Stomach (tissue), 9 donors: ENCODE results near the gene YJU2. TPM values are rescaled to one million over a fixed set of nuclear protein-coding genes. Genes with fewer than 3 reads are reported as not detected.

Source experiments
- DNase-seq, 2 donors: peaks; one replicate each; pipeline versions ENCODE4 v3.0.0 to v3.0.0-alpha.2; 2013 to 2019
- H3K27ac ChIP-seq, 5 donors: fragments of 200-600 bp in 4 of 5; sonication (generic) in 4 of 5; one replicate each; pipeline ENCODE4 v1.5.1; 2013 to 2019; ENCODE audit warnings: mild to moderate bottlenecking in 1 of 5, moderate library complexity in 1 of 5
- H3K27me3 ChIP-seq, 3 donors: fragments of 200-600 bp; sonication (generic); one replicate each; pipeline ENCODE4 v1.5.1; 2017 to 2019; ENCODE audit warnings: mixed run types in 1 of 3
- H3K36me3 ChIP-seq, 4 donors: fragments of 200-600 bp; sonication (generic); 1 replicate in 3 of 4; 2 replicates in 1 of 4; pipeline ENCODE4 v1.5.1; 2016 to 2019
- H3K4me1 ChIP-seq, 4 donors: fragments of 200-600 bp; sonication (generic); one replicate each; pipeline ENCODE4 v1.5.1; 2016 to 2019
- H3K4me3 ChIP-seq, 4 donors: fragments of 200-600 bp; sonication (generic) in 3 of 4; one replicate each; pipeline ENCODE4 v1.5.1; 2016 to 2019; ENCODE audit warnings: mild to moderate bottlenecking in 1 of 4
- H3K9me3 ChIP-seq, 4 donors: fragments of 200-600 bp; sonication (generic); one replicate each; pipeline ENCODE4 v1.5.1; 2016 to 2019
- EP300 ChIP-seq: sonication (generic); formaldehyde crosslinking; IDR thresholded peaks from one replicate; pipeline ENCODE4 v1.6.1; 2017; ENCODE audit warnings: antibody characterized with exemption
- POLR2A ChIP-seq, 4 donors: fragments of 450-650 bp; IDR thresholded peaks; one replicate each; pipeline ENCODE4 v1.6.1; 2016; ENCODE audit warnings: antibody characterized with exemption in 4 of 4, control low read depth in 2 of 4, mild to moderate bottlenecking in 1 of 4, moderate library complexity in 1 of 4
- POLR2AphosphoS5 ChIP-seq, 3 donors: sonication (generic); formaldehyde crosslinking; IDR thresholded peaks; one replicate each; pipeline ENCODE4 v1.6.1; 2016; ENCODE audit warnings: antibody characterized with exemption in 3 of 3
- WGBS, 5 donors: extraction: QIAGEN DNeasy Blood & Tissue Kit in 3 of 5; methylation state at CpG; one replicate each; pipeline versions ENCODE4 v1.1.5 to v1.1.7; 2013 to 2018; 5-methylcytosine and 5-hydroxymethylcytosine counted together
- intact Hi-C: fragments of 100-400 bp; cut with DNase I; formaldehyde crosslinking; loops from one replicate; pipeline ENCODE4 v1.15.1; 2023; ENCODE audit warnings: low total_unique reads
- polyA plus RNA-seq, 3 donors: library from polyadenylated mRNA; stranded (reverse); fragments of 200-250 nt; gene quantifications; one replicate each; pipeline ENCODE4 v1.2.3, GENCODE V29; 2013
- total RNA-seq, 5 donors: library from RNA; depleted of rRNA; stranded (reverse); fragments of >200 nt; gene quantifications; one replicate each; pipeline versions ENCODE4 v1.1.0 to v1.2.3, GENCODE V29; 2014 to 2016
- TF ChIP-seq, protein P1 (sequence below), 7 experiments: fragments of 450-650 bp in 4 of 7; fragments of 200-600 bp in 3 of 7; sonication (generic) in 3 of 7; IDR thresholded peaks; one replicate each; pipeline ENCODE4 v1.5.1; 2016 to 2019; ENCODE audit warnings: antibody characterized with exemption in 7 of 7, control low read depth in 2 of 7, mild to moderate bottlenecking in 1 of 7
- donor health status: healthy with polysubstance abuse.
- donor health status: Bipolar disorder and iron deficiency.
- donor health status: healthy.

Gene YJU2
- total and polyA plus RNA-seq, 8 donors: 3.5 to 48.4 (median 23.9) TPM

DNA sequence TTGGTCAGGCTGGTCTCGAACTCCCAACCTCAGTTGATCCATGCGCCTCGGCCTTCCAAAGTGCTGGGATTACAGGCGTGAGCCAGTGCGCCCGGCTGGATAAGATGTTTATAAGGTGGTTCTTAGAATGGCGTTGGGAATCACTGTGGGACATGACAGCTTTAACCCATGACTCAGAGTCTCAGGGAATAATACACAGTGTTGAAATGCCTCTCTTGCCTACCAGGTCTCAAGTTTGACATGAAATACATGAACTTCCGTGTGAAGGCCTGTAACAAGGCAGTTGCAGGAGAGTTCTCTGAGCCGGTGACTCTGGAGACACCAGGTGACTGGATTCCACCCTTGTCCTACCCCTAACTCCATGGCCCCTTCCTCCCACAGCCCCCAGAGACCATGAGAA lies 70.1 kb downstream of the YJU2 start:
- Histone ChIP-seq H3K27ac (no peak overlapping the region), H3K36me3 (no peaks in the 10 kb centered on the region), H3K4me3 (no peak overlapping the region), H3K4me1 (peaks cover 0 to 9% (median 0%) of the 10 kb centered on the region in 4 donors), H3K9me3 (peaks cover 0 to 6% (median 0%) of the 10 kb centered on the region in 4 donors), H3K27me3 (peaks cover 0 to 8% (median 0%) of the 10 kb centered on the region in 3 donors)
- intact Hi-C loops: no loop called here
- TF ChIP-seq, protein P1, sequence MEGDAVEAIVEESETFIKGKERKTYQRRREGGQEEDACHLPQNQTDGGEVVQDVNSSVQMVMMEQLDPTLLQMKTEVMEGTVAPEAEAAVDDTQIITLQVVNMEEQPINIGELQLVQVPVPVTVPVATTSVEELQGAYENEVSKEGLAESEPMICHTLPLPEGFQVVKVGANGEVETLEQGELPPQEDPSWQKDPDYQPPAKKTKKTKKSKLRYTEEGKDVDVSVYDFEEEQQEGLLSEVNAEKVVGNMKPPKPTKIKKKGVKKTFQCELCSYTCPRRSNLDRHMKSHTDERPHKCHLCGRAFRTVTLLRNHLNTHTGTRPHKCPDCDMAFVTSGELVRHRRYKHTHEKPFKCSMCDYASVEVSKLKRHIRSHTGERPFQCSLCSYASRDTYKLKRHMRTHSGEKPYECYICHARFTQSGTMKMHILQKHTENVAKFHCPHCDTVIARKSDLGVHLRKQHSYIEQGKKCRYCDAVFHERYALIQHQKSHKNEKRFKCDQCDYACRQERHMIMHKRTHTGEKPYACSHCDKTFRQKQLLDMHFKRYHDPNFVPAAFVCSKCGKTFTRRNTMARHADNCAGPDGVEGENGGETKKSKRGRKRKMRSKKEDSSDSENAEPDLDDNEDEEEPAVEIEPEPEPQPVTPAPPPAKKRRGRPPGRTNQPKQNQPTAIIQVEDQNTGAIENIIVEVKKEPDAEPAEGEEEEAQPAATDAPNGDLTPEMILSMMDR (IDR thresholded peaks at IDR 0.05): no peak
- TF ChIP-seq EP300 (no peak), POLR2A (IDR thresholded peaks at IDR 0.05) (no peak), POLR2AphosphoS5 (IDR thresholded peaks at IDR 0.05) (no peak)
- DNase-seq: no peak
- WGBS, 5 donors: 81 to 91% (median 87%) methylated on average over 9 of the region's 9 CpGs

DNA sequence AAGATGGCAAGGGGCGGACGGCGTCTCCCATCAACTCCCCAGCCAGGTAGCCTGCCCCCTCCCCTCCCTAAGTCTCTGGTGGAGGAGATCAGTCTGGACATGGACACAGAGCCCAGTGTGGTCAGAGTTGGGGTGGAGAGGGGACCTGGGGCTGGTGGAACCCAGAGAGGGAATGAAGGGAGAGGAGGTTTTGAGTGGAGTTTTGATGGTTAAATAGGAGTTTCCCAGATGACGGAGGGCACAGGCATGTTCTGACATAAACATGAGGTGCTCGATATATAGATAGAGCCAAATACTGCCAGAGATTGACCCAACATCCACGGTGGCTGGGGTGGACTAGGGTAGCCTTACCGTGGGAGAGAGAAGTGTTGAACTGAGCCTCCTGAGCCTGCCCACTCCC lies 71.6 kb downstream of the YJU2 start:
- H3K4me3 ChIP-seq: no peak overlapping the region
- no peak for DNase-seq
- peaks cover 0 to 8% (median 0%) of the 10 kb centered on the region in 3 donors for H3K27me3 ChIP-seq
- intact Hi-C loops: no loop called here
- H3K9me3 ChIP-seq: peaks cover 0 to 11% (median 0%) of the 10 kb centered on the region in 4 donors
- no peaks in the 10 kb centered on the region for H3K36me3 ChIP-seq
- TF ChIP-seq, protein P1 (IDR thresholded peaks at IDR 0.05): no peak
- TF ChIP-seq EP300: no peak
- no peak for TF ChIP-seq POLR2AphosphoS5 (IDR thresholded peaks at IDR 0.05)
- no peak for TF ChIP-seq POLR2A (IDR thresholded peaks at IDR 0.05)
- H3K27ac ChIP-seq: no peak overlapping the region
- 94 to 99% (median 96%) methylated on average over 7 of the region's 7 CpGs for WGBS, 5 donors
- peaks cover 0 to 9% (median 0%) of the 10 kb centered on the region in 4 donors for H3K4me1 ChIP-seq

Other genes with a start within 250 kb of the YJU2 start
- 10 to 100 TPM in 4 of 5 donors, 1 to 10 TPM in 1; 9.3 to 93.6 (median 37.5) TPM for gene PIAS4, start 239.3 kb upstream of the YJU2 start, total RNA-seq
- 10 to 100 TPM in 1 of 3 donors, 1 to 10 TPM in 2; 6.6 to 14.8 (median 9.3) TPM for gene PIAS4, start 239.3 kb upstream of the YJU2 start, polyA plus RNA-seq
- 100 to 1,000 TPM in 2 of 5 donors, 10 to 100 TPM in 3; 11.2 to 274 (median 66.8) TPM for gene ZBTB7A, start 180.2 kb upstream of the YJU2 start, total RNA-seq
- gene ZBTB7A, start 180.2 kb upstream of the YJU2 start, polyA plus RNA-seq: 10 to 100 TPM in 2 of 3 donors, 1 to 10 TPM in 1; 8.0 to 14.4 (median 12.0) TPM
- gene MAP2K2, start 123.0 kb upstream of the YJU2 start, total RNA-seq: 100 to 1,000 TPM in 1 of 5 donors, 10 to 100 TPM in 4; 53.4 to 447 (median 84.3) TPM
- 100 to 1,000 TPM; 137 to 162 (median 147) TPM for gene MAP2K2, start 123.0 kb upstream of the YJU2 start, polyA plus RNA-seq
- 1 to 10 TPM in 2 of 5 donors, not detected in 3; 1.1 to 7.0 TPM for gene CREB3L3, start 93.4 kb upstream of the YJU2 start, total RNA-seq
- gene CREB3L3, start 93.4 kb upstream of the YJU2 start, polyA plus RNA-seq: under 1 TPM; 0.03 to 0.61 (median 0.12) TPM
- 100 to 1,000 TPM in 2 of 5 donors, 10 to 100 TPM in 3; 14.0 to 160 (median 28.0) TPM for gene SIRT6, start 64.5 kb upstream of the YJU2 start, total RNA-seq
- gene SIRT6, start 64.5 kb upstream of the YJU2 start, polyA plus RNA-seq: 10 to 100 TPM; 17.7 to 23.9 (median 19.5) TPM
- gene ANKRD24, start 64.4 kb upstream of the YJU2 start, total RNA-seq: 1 to 10 TPM in 3 of 5 donors, under 1 TPM in 1, not detected in 1; 0.29 to 6.1 (median 3.8) TPM
- gene ANKRD24, start 64.4 kb upstream of the YJU2 start, polyA plus RNA-seq: 1 to 10 TPM; 1.6 to 2.3 (median 1.8) TPM
- gene EBI3, start 17.6 kb upstream of the YJU2 start, total RNA-seq: under 1 TPM in 1 of 5 donors, not detected in 4; 0.55 TPM
- 1 to 10 TPM; 2.0 to 2.7 (median 2.7) TPM for gene EBI3, start 17.6 kb upstream of the YJU2 start, polyA plus RNA-seq
- gene SHD, start 32.2 kb downstream of the YJU2 start, total RNA-seq: 1 to 10 TPM in 1 of 5 donors, not detected in 4; 7.0 TPM
- gene SHD, start 32.2 kb downstream of the YJU2 start, polyA plus RNA-seq: not detected
- gene TMIGD2, start 55.3 kb downstream of the YJU2 start, total RNA-seq: 1 to 10 TPM in 1 of 5 donors, not detected in 4; 1.1 TPM
- gene TMIGD2, start 55.3 kb downstream of the YJU2 start, polyA plus RNA-seq: under 1 TPM in 1 of 3 donors, not detected in 2; 0.55 TPM
- 10 to 100 TPM in 1 of 5 donors, 1 to 10 TPM in 2, not detected in 2; 1.1 to 12.5 (median 2.3) TPM for gene FSD1, start 57.5 kb downstream of the YJU2 start, total RNA-seq
- gene FSD1, start 57.5 kb downstream of the YJU2 start, polyA plus RNA-seq: 1 to 10 TPM in 1 of 3 donors, under 1 TPM in 1, not detected in 1; 0.31 to 1.3 TPM
- gene STAP2, start 91.7 kb downstream of the YJU2 start, total RNA-seq: 100 to 1,000 TPM in 1 of 5 donors, 10 to 100 TPM in 3, not detected in 1; 20.7 to 250 (median 35.1) TPM
- 10 to 100 TPM; 32.7 to 70.8 (median 52.4) TPM for gene STAP2, start 91.7 kb downstream of the YJU2 start, polyA plus RNA-seq
- 10 to 100 TPM in 2 of 5 donors, 1 to 10 TPM in 3; 2.2 to 24.5 (median 8.3) TPM for gene MPND, start 96.5 kb downstream of the YJU2 start, total RNA-seq
- 10 to 100 TPM; 20.4 to 25.0 (median 22.0) TPM for gene MPND, start 96.5 kb downstream of the YJU2 start, polyA plus RNA-seq
- 100 to 1,000 TPM in 1 of 5 donors, 10 to 100 TPM in 4; 14.8 to 111 (median 26.3) TPM for gene SH3GL1, start 153.5 kb downstream of the YJU2 start, total RNA-seq
- 10 to 100 TPM; 44.9 to 48.5 (median 46.0) TPM for gene SH3GL1, start 153.5 kb downstream of the YJU2 start, polyA plus RNA-seq
- gene CHAF1A, start 155.6 kb downstream of the YJU2 start, total RNA-seq: 100 to 1,000 TPM in 1 of 5 donors, 10 to 100 TPM in 1, 1 to 10 TPM in 3; 1.8 to 100 (median 9.8) TPM
- 1 to 10 TPM; 5.4 to 7.2 (median 5.8) TPM for gene CHAF1A, start 155.6 kb downstream of the YJU2 start, polyA plus RNA-seq
- 100 to 1,000 TPM in 1 of 5 donors, 10 to 100 TPM in 4; 19.3 to 208 (median 73.7) TPM for gene UBXN6, start 210.7 kb downstream of the YJU2 start, total RNA-seq
- gene UBXN6, start 210.7 kb downstream of the YJU2 start, polyA plus RNA-seq: 100 to 1,000 TPM; 112 to 148 (median 138) TPM
- gene HDGFL2, start 225.2 kb downstream of the YJU2 start, total RNA-seq: 10 to 100 TPM; 26.8 to 85.2 (median 33.9) TPM
- 100 to 1,000 TPM in 1 of 3 donors, 10 to 100 TPM in 2; 25.5 to 127 (median 55.5) TPM for gene HDGFL2, start 225.2 kb downstream of the YJU2 start, polyA plus RNA-seq